DOHH2 (cell line): ENCODE data around the gene DNAH1.
"Not testable (repeated sequence)": the region's sequence is repeated elsewhere in the genome, so short reads cannot be mapped to it uniquely, and the experiment has no call there.

Source experiments
- H3F3A ChIP-seq: fragments of 200-600 bp; sonication (generic), shearing (Covaris generic); 2 replicates; pipeline ENCODE4 v1.6.0; 2016; ENCODE audit warnings: antibody characterized with exemption, mild to moderate bottlenecking; ENCODE audit not compliant: control insufficient read depth, insufficient read depth
- H3K27ac ChIP-seq: fragments of 200-600 bp; sonication (generic); 2 replicates; pipeline ENCODE4 v1.5.1; 2014; ENCODE audit warnings: low read depth, mild to moderate bottlenecking, low read length, moderate library complexity
- H3K27me3 ChIP-seq: fragments of 200-600 bp; sonication (generic); 2 replicates; pipeline ENCODE4 v1.6.1; 2014; ENCODE audit warnings: mild to moderate bottlenecking, low read length, mixed read lengths; ENCODE audit not compliant: control insufficient read depth
- H3K36me3 ChIP-seq: fragments of 200-600 bp; sonication (generic); 2 replicates; pipeline ENCODE4 v1.6.1; 2014; ENCODE audit warnings: mild to moderate bottlenecking, low read length, moderate library complexity, mixed read lengths; ENCODE audit not compliant: control insufficient read depth
- H3K4me1 ChIP-seq: fragments of 200-600 bp; sonication (generic); 2 replicates; pipeline ENCODE4 v1.6.1; 2014; ENCODE audit warnings: mild to moderate bottlenecking, low read length, mixed read lengths; ENCODE audit not compliant: control insufficient read depth
- H3K4me2 ChIP-seq: fragments of 200-600 bp; sonication (generic); 2 replicates; pipeline ENCODE4 v1.6.0; 2014; ENCODE audit warnings: mild to moderate bottlenecking, low read length, moderate library complexity
- H3K4me3 ChIP-seq: fragments of 200-600 bp; sonication (generic); 2 replicates; pipeline ENCODE4 v1.5.1; 2014; ENCODE audit warnings: mild to moderate bottlenecking, low read length, mixed read lengths
- H3K79me2 ChIP-seq: fragments of 200-600 bp; sonication (generic); 2 replicates; pipeline ENCODE4 v1.6.1; 2014; ENCODE audit warnings: mild to moderate bottlenecking, low read length, mixed read lengths; ENCODE audit not compliant: control insufficient read depth
- H3K9me2 ChIP-seq: fragments of 200-600 bp; sonication (generic); replicated peaks from 2 replicates; pipeline ENCODE4 v1.6.1; 2014; ENCODE audit warnings: mild to moderate bottlenecking, low read length, mixed read lengths; ENCODE audit not compliant: control insufficient read depth
- H3K9me3 ChIP-seq: fragments of 200-600 bp; sonication (generic); 2 replicates; pipeline ENCODE4 v1.6.1; 2014; ENCODE audit warnings: antibody characterized with exemption, low read length, mixed read lengths; ENCODE audit not compliant: control insufficient read depth, insufficient read depth
- H4K20me1 ChIP-seq: fragments of 200-600 bp; sonication (generic); 2 replicates; pipeline ENCODE4 v1.6.0; 2014; ENCODE audit warnings: low read depth, mild to moderate bottlenecking, antibody characterized with exemption, low read length, moderate library complexity; ENCODE audit not compliant: control insufficient read depth, insufficient read depth
- EZH2phosphoT487 ChIP-seq: fragments of 200-600 bp; sonication (generic); IDR thresholded peaks from 2 replicates; pipeline ENCODE4 v1.6.1; 2017; ENCODE audit warnings: borderline replicate concordance, mild to moderate bottlenecking, antibody characterized with exemption, low read length, moderate library complexity, mixed read lengths
- TF ChIP-seq, protein P1 (sequence below): fragments of 200-600 bp; sonication (generic); IDR thresholded peaks from one replicate; pipeline ENCODE4 v1.5.1; 2014; ENCODE audit warnings: antibody characterized with exemption, mild to moderate bottlenecking, low read depth, low read length; ENCODE audit not compliant: poor library complexity, severe bottlenecking

The DNAH1 gene

GRCh38 chr3:52331906-52332305 lies 15.8 kb downstream of the DNAH1 start:
- H3K27me3 ChIP-seq: no peaks in the 10 kb centered on the region

GRCh38 chr3:52333869-52334557 lies 17.9 kb downstream of the DNAH1 start:
- no peak overlapping the region for H3K27ac ChIP-seq
- H3F3A ChIP-seq: no peaks in the 10 kb centered on the region
- H3K79me2 ChIP-seq: no peaks in the 10 kb centered on the region
- H3K9me3 ChIP-seq: no peaks in the 10 kb centered on the region
- no peaks in the 10 kb centered on the region for H3K36me3 ChIP-seq
- no peaks in the 10 kb centered on the region for H3K27me3 ChIP-seq
- no peak overlapping the region for H3K4me3 ChIP-seq
- peaks cover 4% of the 10 kb centered on the region for H3K4me1 ChIP-seq
- no peaks in the 10 kb centered on the region for H3K9me2 ChIP-seq
- no peak for TF ChIP-seq EZH2phosphoT487
- TF ChIP-seq, protein P1, sequence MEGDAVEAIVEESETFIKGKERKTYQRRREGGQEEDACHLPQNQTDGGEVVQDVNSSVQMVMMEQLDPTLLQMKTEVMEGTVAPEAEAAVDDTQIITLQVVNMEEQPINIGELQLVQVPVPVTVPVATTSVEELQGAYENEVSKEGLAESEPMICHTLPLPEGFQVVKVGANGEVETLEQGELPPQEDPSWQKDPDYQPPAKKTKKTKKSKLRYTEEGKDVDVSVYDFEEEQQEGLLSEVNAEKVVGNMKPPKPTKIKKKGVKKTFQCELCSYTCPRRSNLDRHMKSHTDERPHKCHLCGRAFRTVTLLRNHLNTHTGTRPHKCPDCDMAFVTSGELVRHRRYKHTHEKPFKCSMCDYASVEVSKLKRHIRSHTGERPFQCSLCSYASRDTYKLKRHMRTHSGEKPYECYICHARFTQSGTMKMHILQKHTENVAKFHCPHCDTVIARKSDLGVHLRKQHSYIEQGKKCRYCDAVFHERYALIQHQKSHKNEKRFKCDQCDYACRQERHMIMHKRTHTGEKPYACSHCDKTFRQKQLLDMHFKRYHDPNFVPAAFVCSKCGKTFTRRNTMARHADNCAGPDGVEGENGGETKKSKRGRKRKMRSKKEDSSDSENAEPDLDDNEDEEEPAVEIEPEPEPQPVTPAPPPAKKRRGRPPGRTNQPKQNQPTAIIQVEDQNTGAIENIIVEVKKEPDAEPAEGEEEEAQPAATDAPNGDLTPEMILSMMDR: no peak
- no peak overlapping the region for H3K4me2 ChIP-seq
- H4K20me1 ChIP-seq: no peaks in the 10 kb centered on the region

More at GRCh38 chr3:52331906-52332305, 15.8 kb downstream of the DNAH1 start:
- no peaks in the 10 kb centered on the region for H3K36me3 ChIP-seq
- no peaks in the 10 kb centered on the region for H3K4me1 ChIP-seq
- no peak for TF ChIP-seq EZH2phosphoT487
- TF ChIP-seq, protein P1: no peak
- H4K20me1 ChIP-seq: no peaks in the 10 kb centered on the region
- no peaks in the 10 kb centered on the region for H3K9me3 ChIP-seq
- no peak overlapping the region for H3K4me3 ChIP-seq
- no peaks in the 10 kb centered on the region for H3F3A ChIP-seq
- no peaks in the 10 kb centered on the region for H3K9me2 ChIP-seq
- no peak overlapping the region for H3K4me2 ChIP-seq
- no peak overlapping the region for H3K27ac ChIP-seq
- H3K79me2 ChIP-seq: no peaks in the 10 kb centered on the region

- H3K4me3 ChIP-seq, H3K27ac ChIP-seq, H3F3A ChIP-seq, H4K20me1 ChIP-seq, H3K9me3 ChIP-seq, H3K4me1 ChIP-seq, H3K9me2 ChIP-seq, H3K79me2 ChIP-seq, H3K36me3 ChIP-seq, H3K4me2 ChIP-seq, H3K27me3 ChIP-seq: not testable (repeated sequence)
These were observed 22.0 kb downstream of the DNAH1 start for GRCh38 chr3:52338131-52338530.

DNA sequence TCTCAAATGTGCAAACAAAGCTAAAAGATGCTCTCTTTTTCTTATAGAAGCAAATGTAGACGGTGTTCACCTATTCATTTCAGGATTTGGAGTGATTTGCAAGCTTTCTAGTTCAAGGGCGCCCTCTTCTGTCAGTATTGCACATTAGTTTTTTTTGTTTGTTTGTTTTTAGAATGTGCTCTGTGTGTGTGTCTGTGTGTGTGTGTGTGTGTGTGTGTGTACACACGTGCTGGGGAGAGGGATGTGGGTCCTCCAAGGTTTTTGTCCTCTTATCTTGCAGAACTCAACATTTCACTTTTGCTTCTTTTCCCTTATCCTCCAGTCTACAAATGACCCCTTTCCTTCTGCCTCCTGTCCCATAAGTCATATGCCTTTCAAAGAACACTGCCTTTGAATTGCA lies 23.5 kb downstream of the DNAH1 start:
- Histone ChIP-seq H4K20me1 (no peaks in the 10 kb centered on the region), H3K4me2 (no peak overlapping the region), H3K9me2 (no peaks in the 10 kb centered on the region), H3K9me3 (no peaks in the 10 kb centered on the region), H3K4me3 (no peak overlapping the region), H3F3A (no peaks in the 10 kb centered on the region), H3K79me2 (no peaks in the 10 kb centered on the region), H3K27me3 (no peaks in the 10 kb centered on the region; the same call in 1 of the 2 replicates), H3K4me1 (peaks cover 4% of the 10 kb centered on the region), H3K27ac (no peak overlapping the region), H3K36me3 (no peaks in the 10 kb centered on the region)
- TF ChIP-seq, protein P1: peak; percentile 86
- no peak for TF ChIP-seq EZH2phosphoT487
